Progenitor cell of endocrine pancreas (in vitro differentiated cells): ENCODE data around the gene HSFX2. TPM values are rescaled to one million over a fixed set of nuclear protein-coding genes. Genes with fewer than 3 reads are reported as not detected.
"Not testable (repeated sequence)": the region's sequence is repeated elsewhere in the genome, so short reads cannot be mapped to it uniquely, and the experiment has no call there.

Experiments
- DNase-seq: peaks from one replicate; pipeline ENCODE4 v3.0.0; 2021; ENCODE audit warnings: low spot score; ENCODE audit not compliant: unreplicated experiment
- H3K27ac Mint-ChIP-seq: 2 replicates; pipeline ENCODE4 v1.8.0; 2021; ENCODE audit warnings: mild to moderate bottlenecking, moderate library complexity, mixed read lengths
- H3K27me3 Mint-ChIP-seq: 2 replicates; pipeline ENCODE4 v1.8.0; 2021; ENCODE audit warnings: mixed read lengths
- H3K36me3 Mint-ChIP-seq: 2 replicates; pipeline ENCODE4 v1.8.0; 2022; ENCODE audit warnings: mixed read lengths; ENCODE audit not compliant: insufficient read depth
- H3K4me1 Mint-ChIP-seq: 2 replicates; pipeline ENCODE4 v1.8.0; 2021; ENCODE audit warnings: low read depth, mixed read lengths
- H3K4me3 Mint-ChIP-seq: 2 replicates; pipeline ENCODE4 v1.8.0; 2021; ENCODE audit warnings: low read depth, mild to moderate bottlenecking, moderate library complexity, mixed read lengths
- H3K9me3 Mint-ChIP-seq: 2 replicates; pipeline ENCODE4 v1.8.0; 2021; ENCODE audit warnings: low read depth, mixed read lengths
- CTCF ChIP-seq: fragments of 200-600 bp; sonication (generic); IDR thresholded peaks from one replicate; pipeline ENCODE4 v1.5.0; 2021; ENCODE audit warnings: antibody characterized with exemption, mild to moderate bottlenecking; ENCODE audit not compliant: unreplicated experiment
- total RNA-seq: library from RNA; stranded (reverse); gene quantifications from 2 replicates; pipeline ENCODE4 v1.2.1, GENCODE V29; 2021

HSFX2 gene
- total RNA-seq, 1 donor from 2014 or later, result 0.36 TPM

- no peak for TF ChIP-seq CTCF
- Mint-ChIP-seq H3K4me1 (peaks cover 8% of the 10 kb centered on the region), H3K36me3 (no peaks in the 10 kb centered on the region), H3K27ac (no peak overlapping the region), H3K27me3 (no peaks in the 10 kb centered on the region), H3K9me3 (peaks cover 9% of the 10 kb centered on the region), H3K4me3 (no peak overlapping the region)
- no peak for DNase-seq
Observed at GRCh38 chrX:149563359-149563758, 31.8 kb downstream of the HSFX2 start.

GRCh38 chrX:149555251-149555650 is 39.9 kb downstream of the HSFX2 start:
- H3K27ac Mint-ChIP-seq, H3K4me3 Mint-ChIP-seq: not testable (repeated sequence)

GRCh38 chrX:149551939-149552248 is 43.2 kb downstream of the HSFX2 start:
- not testable (repeated sequence) for H3K4me1 Mint-ChIP-seq, H3K9me3 Mint-ChIP-seq, DNase-seq, H3K4me3 Mint-ChIP-seq, H3K36me3 Mint-ChIP-seq, H3K27ac Mint-ChIP-seq, H3K27me3 Mint-ChIP-seq

More at GRCh38 chrX:149555251-149555650, 39.9 kb downstream of the HSFX2 start:
- not testable (repeated sequence) for H3K4me1 Mint-ChIP-seq, H3K27me3 Mint-ChIP-seq, H3K9me3 Mint-ChIP-seq, DNase-seq, H3K36me3 Mint-ChIP-seq

- DNase-seq, H3K27ac Mint-ChIP-seq, H3K27me3 Mint-ChIP-seq, H3K4me1 Mint-ChIP-seq, H3K9me3 Mint-ChIP-seq, H3K4me3 Mint-ChIP-seq, H3K36me3 Mint-ChIP-seq: not testable (repeated sequence)
Observed at GRCh38 chrX:149551245-149551938, 43.7 kb downstream of the HSFX2 start.

GRCh38 chrX:149550454-149550853 is 44.7 kb downstream of the HSFX2 start:
- not testable (repeated sequence) for H3K36me3 Mint-ChIP-seq, H3K27ac Mint-ChIP-seq, H3K4me3 Mint-ChIP-seq, H3K27me3 Mint-ChIP-seq, H3K9me3 Mint-ChIP-seq, DNase-seq, H3K4me1 Mint-ChIP-seq

- DNase-seq, H3K27me3 Mint-ChIP-seq, H3K27ac Mint-ChIP-seq, H3K9me3 Mint-ChIP-seq, H3K36me3 Mint-ChIP-seq, H3K4me1 Mint-ChIP-seq, H3K4me3 Mint-ChIP-seq: not testable (repeated sequence)
Observed at GRCh38 chrX:149549701-149550100, 45.4 kb downstream of the HSFX2 start, which contains the start of gene HSFX3. Gene HSFX3, minus strand, starts transcription at chrX:149549924. Its CDS starts 72 bp downstream, at chrX:149549852.

- H3K36me3 Mint-ChIP-seq, H3K27me3 Mint-ChIP-seq, H3K4me1 Mint-ChIP-seq, DNase-seq, H3K27ac Mint-ChIP-seq, H3K4me3 Mint-ChIP-seq, H3K9me3 Mint-ChIP-seq: not testable (repeated sequence)
Observed at GRCh38 chrX:149547782-149548181, 47.3 kb downstream of the HSFX2 start.

GRCh38 chrX:149546962-149547361 is 48.2 kb downstream of the HSFX2 start:
- DNase-seq, H3K27me3 Mint-ChIP-seq, H3K9me3 Mint-ChIP-seq, H3K27ac Mint-ChIP-seq, H3K36me3 Mint-ChIP-seq, H3K4me1 Mint-ChIP-seq, H3K4me3 Mint-ChIP-seq: not testable (repeated sequence)

GRCh38 chrX:149545545-149546543 is 49.3 kb downstream of the HSFX2 start:
- H3K9me3 Mint-ChIP-seq, H3K27me3 Mint-ChIP-seq, H3K27ac Mint-ChIP-seq, H3K4me3 Mint-ChIP-seq, H3K36me3 Mint-ChIP-seq, DNase-seq, H3K4me1 Mint-ChIP-seq: not testable (repeated sequence)

Other genes starting within 250 kb of the HSFX2 start
- gene IDS, start 90.0 kb downstream of the HSFX2 start, total RNA-seq, result 33.9 and 38.0 TPM in 2 replicates
- 17.8 and 19.5 TPM in 2 replicates for gene EOLA1, start 54.3 kb downstream of the HSFX2 start, total RNA-seq
- not detected in 2 replicates for gene HSFX3, start 45.4 kb downstream of the HSFX2 start, total RNA-seq
- gene MAGEA9B, start 7.9 kb downstream of the HSFX2 start, total RNA-seq, result not detected in 2 replicates
- 43.7 and 53.1 TPM in 2 replicates for gene TMEM185A, start 36.5 kb upstream of the HSFX2 start, total RNA-seq
- gene MAGEA11, start 116.7 kb upstream of the HSFX2 start, total RNA-seq, result 0.22 TPM in 1 of 2 replicates, not detected in the other
- gene HSFX1, start 178.8 kb upstream of the HSFX2 start, total RNA-seq, result 2.9 and 3.4 TPM in 2 replicates
- gene MAGEA9, start 186.6 kb upstream of the HSFX2 start, total RNA-seq, result not detected in 2 replicates